Measurements from ENCODE around the gene LY6G6F.
A peak's percentile ranks its signal among the peaks of the same experiment; 100 is the strongest.

DNA sequence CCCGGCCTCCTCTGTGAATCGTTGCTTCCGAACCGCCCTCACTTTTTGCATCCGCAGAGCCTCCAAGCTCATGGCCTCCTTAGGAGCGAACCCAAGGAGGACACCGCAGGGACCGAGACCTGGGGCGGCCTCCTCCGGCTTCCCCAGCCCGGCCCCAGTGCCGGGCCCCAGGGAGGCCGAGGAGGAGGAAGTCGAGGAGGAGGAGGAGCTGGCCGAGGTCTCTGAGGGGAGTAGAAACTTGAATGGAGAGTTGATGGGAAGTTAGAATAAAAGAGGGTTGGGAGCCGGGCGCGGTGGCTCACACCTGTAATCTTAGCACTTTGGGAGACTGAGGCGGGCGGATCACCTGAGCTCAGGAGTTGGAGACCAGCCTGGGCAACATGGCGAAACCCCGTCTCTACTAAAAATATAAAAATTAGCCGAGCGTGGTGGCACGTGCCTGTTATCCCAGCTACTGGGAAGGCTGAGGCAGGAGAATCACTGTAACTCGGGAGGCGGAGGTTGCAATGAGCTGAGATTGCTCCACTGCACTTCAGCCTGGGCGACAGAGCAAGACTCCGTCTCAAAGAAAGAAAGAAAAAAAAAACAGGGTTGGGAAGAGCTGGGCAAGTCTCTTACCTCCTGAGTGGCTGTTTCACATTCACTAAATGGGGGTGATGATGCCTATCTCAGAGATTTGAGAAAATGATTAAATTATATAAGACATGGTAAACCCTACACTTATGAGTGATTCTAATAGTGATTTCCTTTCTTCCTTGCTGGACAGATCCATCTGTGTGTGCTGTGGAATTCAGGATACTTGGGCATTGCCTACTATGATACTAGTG, 33.9 kb downstream of the LY6G6F start:
- no peak for TF ChIP-seq MAX (IDR thresholded peaks at IDR 0.05; ENCODE audit: insufficient read depth, insufficient read length)
- no peak for TF ChIP-seq CTCF (IDR thresholded peaks at IDR 0.05; ENCODE audit: extremely low read depth in 1 of 2, insufficient read depth in 1 of 2, low read depth in 1 of 2, low read length in 2 of 2)
- TF ChIP-seq GATA2 (IDR thresholded peaks at IDR 0.05; ENCODE audit: insufficient read depth, insufficient read length, low read depth, low read length) = no peak
- TF ChIP-seq JUN (IDR thresholded peaks at IDR 0.05; ENCODE audit: borderline replicate concordance, insufficient read depth, insufficient read length, low read depth) = no peak
- no peak for TF ChIP-seq EZH2 (IDR thresholded peaks at IDR 0.05; ENCODE audit: borderline replicate concordance, low read depth, low read length, severe bottlenecking)
- TF ChIP-seq POLR2A (IDR thresholded peaks at IDR 0.05; ENCODE audit: low read depth, low read length) = peak; percentile 2
- no peak for TF ChIP-seq POLR2AphosphoS5 (IDR thresholded peaks at IDR 0.05; ENCODE audit: insufficient read depth, low read depth, low read length)

Measured in endothelial cell of umbilical vein (primary cell).